Loucy (cell line): Measurements from ENCODE around the gene TGFB3.

Source experiments
- H2AFZ ChIP-seq: fragments of 200-600 bp; sonication (generic); 2 replicates; pipeline ENCODE4 v1.6.0; 2016; ENCODE audit warnings: antibody characterized with exemption, mild to moderate bottlenecking, low read length, moderate library complexity
- H3F3A ChIP-seq: fragments of 200-600 bp; 2 replicates; pipeline ENCODE4 v1.6.0; 2016; ENCODE audit warnings: antibody characterized with exemption, low read depth, mild to moderate bottlenecking
- H3K27me3 ChIP-seq: fragments of 200-600 bp; sonication (generic); 2 replicates; pipeline ENCODE4 v1.6.1; 2014; ENCODE audit warnings: low read length, mild to moderate bottlenecking; ENCODE audit not compliant: insufficient read depth, poor library complexity, severe bottlenecking
- H3K36me3 ChIP-seq: fragments of 200-600 bp; sonication (generic); 2 replicates; pipeline ENCODE4 v1.6.1; 2016; ENCODE audit warnings: low read length; ENCODE audit not compliant: insufficient read depth
- H3K4me1 ChIP-seq: fragments of 200-600 bp; sonication (generic); 2 replicates; pipeline ENCODE4 v1.5.1; 2014; ENCODE audit warnings: low read length, mild to moderate bottlenecking; ENCODE audit not compliant: insufficient read depth, poor library complexity, severe bottlenecking
- H3K4me2 ChIP-seq: fragments of 200-600 bp; sonication (generic); 2 replicates; pipeline ENCODE4 v1.6.0; 2014; ENCODE audit warnings: antibody characterized with exemption, low read length, low read depth, mild to moderate bottlenecking; ENCODE audit not compliant: poor library complexity, severe bottlenecking
- H3K4me3 ChIP-seq: fragments of 200-600 bp; sonication (generic); 2 replicates; pipeline ENCODE4 v1.5.1; 2014; ENCODE audit warnings: low read length, mild to moderate bottlenecking, mixed read lengths; ENCODE audit not compliant: poor library complexity, severe bottlenecking
- H3K79me2 ChIP-seq: fragments of 200-600 bp; sonication (generic); 2 replicates; pipeline ENCODE4 v1.6.1; 2014; ENCODE audit warnings: low read length; ENCODE audit not compliant: insufficient read depth
- H3K9ac ChIP-seq: fragments of 200-600 bp; sonication (generic); 2 replicates; pipeline ENCODE4 v1.6.0; 2014; ENCODE audit warnings: mild to moderate bottlenecking, low read depth, low read length, moderate library complexity; ENCODE audit not compliant: poor library complexity, severe bottlenecking
- H3K9me2 ChIP-seq: fragments of 200-600 bp; sonication (generic); replicated peaks from 2 replicates; pipeline ENCODE4 v1.6.1; 2016; ENCODE audit warnings: low read depth, low read length, mixed read lengths
- H3K9me3 ChIP-seq: fragments of 200-600 bp; sonication (generic); 2 replicates; pipeline ENCODE4 v1.6.1; 2014; ENCODE audit warnings: mild to moderate bottlenecking, antibody characterized with exemption, low read length, low read depth; ENCODE audit not compliant: insufficient read depth
- H4K20me1 ChIP-seq: fragments of 200-600 bp; sonication (generic); 2 replicates; pipeline ENCODE4 v1.6.0; 2014; ENCODE audit warnings: antibody characterized with exemption, low read length, mild to moderate bottlenecking; ENCODE audit not compliant: insufficient read depth, poor library complexity, severe bottlenecking
- EZH2phosphoT487 ChIP-seq: fragments of 200-600 bp; IDR thresholded peaks from 2 replicates; pipeline ENCODE4 v1.6.1; 2018; ENCODE audit warnings: antibody characterized with exemption, mild to moderate bottlenecking, moderate library complexity, borderline replicate concordance
- TF ChIP-seq, protein P1 (sequence below): fragments of 200-600 bp; sonication (generic); conservative IDR thresholded peaks from 2 replicates; pipeline ENCODE4 v1.5.1; 2014; ENCODE audit warnings: mild to moderate bottlenecking, antibody characterized with exemption, low read length

Gene TGFB3

GRCh38 chr14:75995372-75996041, 13.7 kb upstream of the TGFB3 start:
- Histone ChIP-seq H3K4me2 (no peak overlapping the region), H4K20me1 (no peaks in the 10 kb centered on the region), H3F3A (no peaks in the 10 kb centered on the region), H3K9ac (no peak overlapping the region), H3K27me3 (no peaks in the 10 kb centered on the region), H3K9me2 (no peaks in the 10 kb centered on the region), H3K4me3 (no peak overlapping the region), H3K79me2 (no peaks in the 10 kb centered on the region), H3K9me3 (no peaks in the 10 kb centered on the region), H3K4me1 (peaks cover 8% of the 10 kb centered on the region), H3K36me3 (no peaks in the 10 kb centered on the region), H2AFZ (no peak overlapping the region)
- no peak for TF ChIP-seq EZH2phosphoT487
- TF ChIP-seq, protein P1, sequence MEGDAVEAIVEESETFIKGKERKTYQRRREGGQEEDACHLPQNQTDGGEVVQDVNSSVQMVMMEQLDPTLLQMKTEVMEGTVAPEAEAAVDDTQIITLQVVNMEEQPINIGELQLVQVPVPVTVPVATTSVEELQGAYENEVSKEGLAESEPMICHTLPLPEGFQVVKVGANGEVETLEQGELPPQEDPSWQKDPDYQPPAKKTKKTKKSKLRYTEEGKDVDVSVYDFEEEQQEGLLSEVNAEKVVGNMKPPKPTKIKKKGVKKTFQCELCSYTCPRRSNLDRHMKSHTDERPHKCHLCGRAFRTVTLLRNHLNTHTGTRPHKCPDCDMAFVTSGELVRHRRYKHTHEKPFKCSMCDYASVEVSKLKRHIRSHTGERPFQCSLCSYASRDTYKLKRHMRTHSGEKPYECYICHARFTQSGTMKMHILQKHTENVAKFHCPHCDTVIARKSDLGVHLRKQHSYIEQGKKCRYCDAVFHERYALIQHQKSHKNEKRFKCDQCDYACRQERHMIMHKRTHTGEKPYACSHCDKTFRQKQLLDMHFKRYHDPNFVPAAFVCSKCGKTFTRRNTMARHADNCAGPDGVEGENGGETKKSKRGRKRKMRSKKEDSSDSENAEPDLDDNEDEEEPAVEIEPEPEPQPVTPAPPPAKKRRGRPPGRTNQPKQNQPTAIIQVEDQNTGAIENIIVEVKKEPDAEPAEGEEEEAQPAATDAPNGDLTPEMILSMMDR = no peak

GRCh38 chr14:75993567-75994041, 11.8 kb upstream of the TGFB3 start:
- Histone ChIP-seq H4K20me1 (no peaks in the 10 kb centered on the region), H3K27me3 (no peaks in the 10 kb centered on the region), H3K36me3 (no peaks in the 10 kb centered on the region), H3F3A (no peaks in the 10 kb centered on the region), H3K9me3 (no peaks in the 10 kb centered on the region), H3K4me1 (peaks cover 8% of the 10 kb centered on the region), H3K4me3 (no peak overlapping the region), H3K79me2 (no peaks in the 10 kb centered on the region), H3K9ac (no peak overlapping the region), H3K4me2 (peak overlapping the region; percentile 44), H3K9me2 (no peaks in the 10 kb centered on the region), H2AFZ (peak overlapping the region; percentile 74)
- no peak for TF ChIP-seq EZH2phosphoT487
- TF ChIP-seq, protein P1 = peak; percentile 37

DNA sequence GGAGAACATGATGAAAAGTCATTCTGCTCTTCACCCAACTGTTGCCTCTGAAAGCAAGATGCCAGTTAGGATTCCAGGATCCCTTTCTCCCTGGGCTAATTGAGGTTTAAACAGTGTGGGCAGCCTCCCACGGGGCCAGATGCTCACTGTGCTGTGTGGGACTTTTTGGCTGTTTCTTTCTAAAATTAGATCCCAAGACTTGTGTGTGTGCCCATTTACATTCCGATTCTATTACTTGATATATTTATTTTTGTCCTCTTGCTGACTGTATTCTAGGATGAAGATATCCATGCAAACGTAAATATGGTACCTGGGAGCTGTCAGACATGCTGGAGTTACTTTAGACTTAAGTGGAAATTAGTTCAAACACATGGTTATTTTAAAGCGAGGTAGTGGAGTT, 10.0 kb upstream of the TGFB3 start:
- Histone ChIP-seq H3K4me2 (no peak overlapping the region), H3K9ac (no peak overlapping the region), H3K36me3 (no peaks in the 10 kb centered on the region), H4K20me1 (no peaks in the 10 kb centered on the region), H3K79me2 (no peaks in the 10 kb centered on the region), H3K4me3 (no peak overlapping the region), H3K9me3 (no peaks in the 10 kb centered on the region), H3K27me3 (no peaks in the 10 kb centered on the region), H3F3A (no peaks in the 10 kb centered on the region), H3K9me2 (no peaks in the 10 kb centered on the region), H3K4me1 (peaks cover 8% of the 10 kb centered on the region), H2AFZ (no peak overlapping the region)
- no peak for TF ChIP-seq EZH2phosphoT487
- TF ChIP-seq, protein P1 = no peak
